Measurements from ENCODE around the gene LIMK2.

DNA sequence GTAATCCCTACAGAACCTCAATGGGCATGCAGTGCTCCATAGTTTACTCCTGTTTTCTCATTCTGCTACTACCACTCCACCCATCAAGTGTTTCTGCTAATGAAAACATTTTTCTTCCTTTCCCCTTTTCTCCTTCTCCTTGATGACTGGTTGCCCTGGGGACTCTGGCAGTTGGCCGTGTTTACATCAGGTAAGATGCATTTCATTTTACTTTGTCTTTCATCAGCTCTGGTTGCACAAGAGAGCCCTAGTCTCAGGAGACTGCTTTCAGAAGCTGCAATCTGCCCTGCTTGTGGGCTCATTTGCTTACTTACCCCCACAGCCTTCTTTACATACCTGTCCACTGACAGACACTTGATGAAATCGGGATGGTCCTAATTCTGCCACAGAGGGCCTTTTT, 19.6 kb upstream of the LIMK2 start:
- TF ChIP-seq, protein P1, sequence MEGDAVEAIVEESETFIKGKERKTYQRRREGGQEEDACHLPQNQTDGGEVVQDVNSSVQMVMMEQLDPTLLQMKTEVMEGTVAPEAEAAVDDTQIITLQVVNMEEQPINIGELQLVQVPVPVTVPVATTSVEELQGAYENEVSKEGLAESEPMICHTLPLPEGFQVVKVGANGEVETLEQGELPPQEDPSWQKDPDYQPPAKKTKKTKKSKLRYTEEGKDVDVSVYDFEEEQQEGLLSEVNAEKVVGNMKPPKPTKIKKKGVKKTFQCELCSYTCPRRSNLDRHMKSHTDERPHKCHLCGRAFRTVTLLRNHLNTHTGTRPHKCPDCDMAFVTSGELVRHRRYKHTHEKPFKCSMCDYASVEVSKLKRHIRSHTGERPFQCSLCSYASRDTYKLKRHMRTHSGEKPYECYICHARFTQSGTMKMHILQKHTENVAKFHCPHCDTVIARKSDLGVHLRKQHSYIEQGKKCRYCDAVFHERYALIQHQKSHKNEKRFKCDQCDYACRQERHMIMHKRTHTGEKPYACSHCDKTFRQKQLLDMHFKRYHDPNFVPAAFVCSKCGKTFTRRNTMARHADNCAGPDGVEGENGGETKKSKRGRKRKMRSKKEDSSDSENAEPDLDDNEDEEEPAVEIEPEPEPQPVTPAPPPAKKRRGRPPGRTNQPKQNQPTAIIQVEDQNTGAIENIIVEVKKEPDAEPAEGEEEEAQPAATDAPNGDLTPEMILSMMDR (IDR thresholded peaks at IDR 0.05; ENCODE audit: poor library complexity, severe bottlenecking): no peak
- TF ChIP-seq RAD21 (conservative IDR thresholded peaks at IDR 0.05) (no peak), POLR2AphosphoS5 (IDR thresholded peaks at IDR 0.05) (no peak)

Measured in neural cell (in vitro differentiated cells).